NCI-H1105 treated with DMSO at 0.1 percent for 48 hours (cell line): Measurements from ENCODE around the gene DUSP14.

Experiments
- DNase-seq: peaks from one replicate; lab custom pipeline; 2025; lab: John Stamatoyannopoulos, UW

The DUSP14 gene

DNA sequence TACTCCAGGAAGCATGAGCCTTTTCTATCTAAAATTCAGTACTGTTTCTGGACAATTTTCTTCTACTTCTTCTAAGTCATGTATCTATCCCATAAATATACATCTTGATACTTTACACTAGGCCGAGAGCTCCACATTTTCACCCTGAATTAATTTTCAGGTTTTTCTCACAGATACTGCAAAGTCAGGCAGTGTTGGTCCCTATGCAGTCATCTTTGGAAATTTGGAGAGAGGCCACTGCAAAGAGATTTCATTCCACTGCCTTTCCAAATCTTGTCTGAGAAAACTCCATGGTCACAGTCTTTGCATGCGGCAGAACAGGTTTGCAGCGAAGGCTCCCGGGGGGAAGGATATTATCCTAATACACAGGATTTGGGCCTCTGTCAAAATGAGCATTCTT, 28.2 kb downstream of the DUSP14 start:
- no peak for DNase-seq

DNA sequence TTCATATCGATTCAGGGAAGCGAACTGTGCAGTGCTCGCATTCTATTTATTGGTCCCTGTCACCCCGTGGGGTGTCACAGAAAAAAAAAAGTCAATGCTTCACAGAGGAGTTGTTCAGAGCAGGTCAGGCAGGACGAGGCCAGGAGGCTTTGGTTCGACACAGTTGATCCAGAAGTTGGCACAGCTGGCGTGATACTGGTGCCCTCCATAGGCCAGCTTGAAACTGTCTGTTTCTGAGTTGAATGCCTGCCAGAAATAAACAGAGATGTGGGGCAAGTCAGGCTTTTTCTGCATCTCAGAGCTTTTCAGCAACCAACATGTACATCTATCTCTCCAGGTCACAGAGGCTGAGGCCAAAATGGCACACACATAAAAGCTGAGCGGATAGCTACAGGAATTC, 29.1 kb downstream of the DUSP14 start:
- DNase-seq = no peak

DNA sequence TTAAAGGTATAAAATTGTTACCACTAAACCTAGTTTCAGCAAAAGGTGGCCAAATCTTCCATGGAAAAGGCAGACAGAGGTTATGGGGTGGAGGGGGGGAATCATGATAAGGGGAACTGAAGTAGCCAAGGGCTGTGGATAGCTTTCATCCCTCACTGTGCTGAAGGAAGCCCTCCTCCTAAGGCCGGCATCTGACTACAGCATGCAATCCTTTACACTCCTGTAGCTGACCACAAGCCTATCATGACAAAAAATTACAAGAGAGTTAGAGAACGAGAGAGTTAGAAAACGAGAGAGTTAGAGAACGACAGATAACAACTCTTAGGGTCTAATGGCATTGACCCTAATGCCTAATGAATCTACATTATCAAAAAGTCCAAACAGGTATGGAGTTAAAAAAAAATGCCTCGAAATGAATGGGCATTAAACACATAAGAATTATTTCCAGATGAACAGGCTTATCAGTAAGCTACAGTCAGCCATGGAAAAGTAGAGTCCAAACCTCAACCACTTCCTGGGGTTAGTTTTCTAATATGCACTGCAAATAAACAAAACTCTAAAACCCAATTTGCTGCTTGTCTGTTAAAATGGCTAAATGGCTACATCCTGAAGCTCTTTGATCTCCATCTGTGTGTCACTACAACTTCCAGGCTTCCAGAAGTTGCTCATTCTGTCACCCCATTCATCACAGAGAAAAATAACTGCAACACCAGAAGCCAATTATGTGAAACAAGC, 29.7 kb downstream of the DUSP14 start:
- DNase-seq = no peak

DNA sequence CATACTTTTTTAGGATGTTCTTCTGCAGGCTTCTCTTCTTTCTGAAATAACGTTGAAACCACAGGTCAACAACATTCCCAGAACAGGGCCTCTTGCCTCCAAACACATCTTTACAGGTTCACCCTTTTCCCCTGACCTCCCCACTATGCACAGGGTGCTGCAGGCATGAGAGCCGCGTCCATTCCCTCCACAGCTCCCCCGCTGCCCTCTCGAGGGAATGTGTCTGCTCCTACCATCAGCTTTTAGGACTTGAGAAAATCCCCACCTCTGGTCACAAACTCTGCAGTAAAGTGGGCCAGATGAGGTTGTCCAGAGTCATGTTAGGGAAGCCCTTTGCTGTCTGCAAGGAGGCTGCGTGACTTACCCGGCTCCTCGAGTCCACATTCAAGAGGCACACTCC, 30.5 kb downstream of the DUSP14 start:
- DNase-seq = no peak

DNA sequence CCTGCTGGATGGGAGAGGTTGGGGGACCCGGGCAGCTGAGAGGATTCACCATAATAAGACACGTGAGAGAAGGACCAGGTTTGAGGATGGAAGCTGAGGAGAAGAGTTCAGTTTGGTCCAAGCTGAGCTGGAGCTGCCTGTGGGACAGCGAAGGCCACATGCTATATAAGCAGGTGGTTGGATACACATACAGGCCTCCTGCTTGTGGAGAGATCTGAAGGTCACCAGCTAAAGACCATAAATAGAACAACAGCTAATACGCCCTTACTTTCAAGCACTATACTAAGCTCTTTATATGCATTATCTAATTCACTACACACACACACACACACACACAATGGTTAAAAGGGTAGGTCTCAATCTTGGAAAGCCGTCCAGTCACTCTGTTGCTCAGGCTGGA, 32.1 kb downstream of the DUSP14 start:
- no peak for DNase-seq

DNA sequence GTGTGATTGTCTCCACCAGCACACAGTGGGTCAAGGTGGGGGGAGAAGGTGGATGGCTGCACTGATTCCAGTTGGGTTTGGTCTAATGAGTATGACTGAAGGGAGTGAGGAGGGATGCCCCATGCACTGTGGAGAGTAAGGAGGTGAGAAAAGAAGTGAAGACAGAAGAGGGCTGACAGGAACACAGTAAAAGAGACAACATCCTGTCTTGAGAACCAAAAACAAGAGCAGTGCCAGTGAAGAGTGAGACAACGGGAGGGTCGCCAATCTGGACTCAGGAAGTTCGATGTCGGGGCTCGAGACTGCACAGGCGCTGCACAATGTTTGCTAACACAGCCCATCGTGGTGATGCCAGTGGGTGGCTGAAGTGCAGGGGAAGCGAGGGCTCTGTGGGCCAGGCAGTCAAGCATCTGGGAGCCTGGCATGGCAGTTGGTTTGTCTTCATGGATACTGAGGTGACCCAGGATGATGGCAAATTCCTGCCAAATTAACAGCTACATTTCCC, 34.1 kb downstream of the DUSP14 start:
- no peak for DNase-seq

DNA sequence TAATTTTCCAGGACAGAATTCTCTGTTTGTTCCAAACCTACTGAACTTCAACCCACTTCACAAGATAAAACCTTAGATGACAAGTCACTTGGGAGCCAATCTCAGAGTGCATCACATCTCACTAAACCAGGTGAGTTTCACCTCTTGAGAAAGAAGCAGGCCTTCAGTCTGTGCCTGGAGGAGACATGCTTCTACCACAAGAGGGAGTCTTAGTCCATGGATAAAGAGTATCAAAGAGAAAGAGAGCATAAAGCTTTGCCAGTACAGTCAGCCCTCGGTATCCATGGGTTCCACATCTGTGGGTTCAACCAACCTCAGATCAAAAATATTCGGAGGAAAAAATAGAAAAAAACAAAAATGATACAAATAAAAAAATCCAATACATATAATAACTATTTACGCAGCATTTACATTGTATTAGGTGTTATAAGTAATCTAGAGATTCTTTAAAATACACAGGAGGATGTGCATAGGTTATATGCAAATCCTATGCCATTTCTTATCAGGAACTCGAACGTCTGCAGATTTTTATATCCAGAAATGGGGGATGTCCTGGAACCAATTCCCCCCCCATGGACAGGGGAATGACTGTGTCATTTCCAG, 37.7 kb downstream of the DUSP14 start:
- peak; percentile 50 for DNase-seq

DNA sequence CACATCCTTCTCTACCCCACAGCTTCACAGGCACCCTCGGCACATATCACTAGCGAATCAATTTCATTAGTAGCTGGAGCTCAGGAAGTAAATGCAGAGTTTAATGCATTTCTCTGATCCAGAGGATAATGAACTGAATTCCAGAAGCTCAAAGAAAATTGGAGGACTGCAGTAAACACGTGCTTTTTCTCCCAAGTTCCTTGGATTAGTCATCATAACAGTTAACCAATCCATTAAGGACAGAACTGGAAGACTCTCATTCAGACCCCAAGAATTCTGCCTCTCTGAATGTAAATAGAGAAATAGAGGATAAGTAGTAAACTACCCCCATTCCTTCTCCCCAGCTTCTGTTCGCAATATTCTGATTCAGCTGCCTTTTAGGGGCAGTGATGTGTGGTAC, 40.7 kb downstream of the DUSP14 start:
- DNase-seq = no peak

DNA sequence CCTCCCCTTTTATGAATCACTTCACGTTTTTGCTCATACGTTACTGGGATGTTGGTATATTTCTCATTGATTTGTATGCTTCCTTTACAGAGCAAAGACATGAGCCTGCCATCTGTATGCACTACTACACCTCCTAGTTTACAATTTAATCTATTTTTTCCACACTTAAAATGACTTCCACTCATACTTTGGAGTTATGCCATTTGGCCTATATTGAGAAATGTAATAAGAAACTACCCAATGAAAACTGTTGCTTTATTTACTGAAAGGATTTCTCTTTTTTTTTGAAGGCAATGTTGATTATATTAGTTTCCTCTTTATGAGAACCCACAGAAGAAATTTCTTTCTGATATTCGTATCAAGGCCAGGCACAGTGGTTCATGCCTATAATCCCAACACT, 43.1 kb downstream of the DUSP14 start:
- no peak for DNase-seq

DNA sequence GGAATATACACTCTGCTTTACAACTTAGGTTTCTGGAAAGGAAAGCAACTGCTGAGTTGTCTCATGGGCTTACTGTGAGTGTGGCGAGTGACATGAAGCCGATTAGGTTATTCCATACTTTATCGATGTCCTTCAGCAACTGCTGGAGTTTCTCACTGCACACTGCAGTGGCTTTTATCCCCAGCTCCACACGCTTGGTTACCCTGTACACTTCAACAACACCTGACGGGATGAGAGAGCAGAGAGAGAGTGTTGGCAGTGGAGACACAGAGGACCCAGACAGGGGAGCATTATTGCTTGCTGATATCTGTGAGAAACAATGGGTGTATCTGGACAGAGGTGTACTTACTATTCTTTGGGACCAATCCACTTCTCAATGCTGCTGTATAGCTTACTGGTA, 46.2 kb downstream of the DUSP14 start:
- DNase-seq = no peak

DNA sequence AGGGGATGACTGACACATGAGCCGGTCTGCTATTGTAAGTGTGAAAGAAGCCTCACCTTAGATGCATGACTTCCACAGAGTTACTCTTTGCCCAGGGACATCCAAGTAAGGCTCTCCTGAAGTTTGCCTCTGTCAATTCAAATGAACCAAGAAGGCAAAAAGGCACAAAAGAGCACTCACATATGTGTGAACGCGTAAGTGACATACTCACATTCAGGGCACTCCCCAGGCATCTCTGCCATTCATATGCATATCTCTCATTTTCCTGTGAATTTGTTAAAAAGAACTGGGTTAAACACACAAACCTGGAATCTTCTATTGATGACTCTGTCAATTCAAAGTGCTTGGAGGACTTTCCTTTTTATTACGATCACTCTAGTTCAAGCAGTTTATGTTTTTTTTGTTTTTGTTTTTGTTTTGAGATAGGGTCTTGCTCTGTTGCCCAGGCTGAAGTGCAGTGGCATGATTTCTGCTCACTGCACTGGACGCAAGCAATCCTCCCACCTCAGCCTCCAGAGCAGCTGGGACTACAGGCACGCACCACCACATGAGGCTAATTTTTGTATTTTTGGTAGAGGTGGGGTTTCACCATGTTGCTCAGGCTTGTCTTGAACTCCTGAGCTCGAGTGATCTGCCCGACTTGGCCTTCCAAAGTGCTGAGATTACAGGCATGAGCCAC, 49.4 kb downstream of the DUSP14 start:
- DNase-seq = no peak

DNA sequence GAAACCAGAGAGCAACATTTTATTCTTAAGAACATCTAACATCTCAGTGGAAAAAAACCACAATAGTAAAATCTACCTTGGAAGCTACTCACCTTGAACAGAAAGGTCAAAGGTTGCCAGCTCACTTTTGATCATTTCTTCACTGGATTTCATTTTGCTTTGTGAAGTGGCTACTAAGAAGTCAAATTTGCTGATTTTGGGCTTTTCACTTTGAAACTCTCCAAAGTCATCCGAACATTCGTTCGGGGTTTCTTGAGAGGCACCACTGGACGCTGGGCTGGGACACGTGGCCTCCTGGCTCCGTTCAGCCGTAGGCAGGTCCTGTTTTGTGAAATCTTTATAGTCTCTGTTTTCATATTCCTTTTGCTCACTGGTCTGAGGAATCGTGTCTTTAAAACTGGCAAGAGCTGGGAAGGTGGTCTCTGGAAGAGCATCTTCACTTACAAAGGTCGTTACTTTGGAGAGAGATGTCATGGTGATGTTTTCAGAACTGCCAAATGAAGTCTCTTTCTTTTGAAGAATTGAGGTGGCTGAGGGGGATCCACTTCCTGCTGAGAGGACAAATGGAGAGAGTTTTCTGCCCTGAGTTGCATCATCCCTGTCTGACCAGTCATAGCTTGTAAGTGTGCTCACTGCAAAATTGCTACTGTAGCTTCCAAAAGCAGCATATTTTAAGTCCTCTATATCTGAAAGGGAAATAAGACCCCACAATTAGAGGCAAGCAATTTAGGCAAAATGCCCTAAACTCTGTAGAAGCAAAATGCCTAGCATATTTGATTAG, 52.4 kb downstream of the DUSP14 start:
- DNase-seq = no peak

DNA sequence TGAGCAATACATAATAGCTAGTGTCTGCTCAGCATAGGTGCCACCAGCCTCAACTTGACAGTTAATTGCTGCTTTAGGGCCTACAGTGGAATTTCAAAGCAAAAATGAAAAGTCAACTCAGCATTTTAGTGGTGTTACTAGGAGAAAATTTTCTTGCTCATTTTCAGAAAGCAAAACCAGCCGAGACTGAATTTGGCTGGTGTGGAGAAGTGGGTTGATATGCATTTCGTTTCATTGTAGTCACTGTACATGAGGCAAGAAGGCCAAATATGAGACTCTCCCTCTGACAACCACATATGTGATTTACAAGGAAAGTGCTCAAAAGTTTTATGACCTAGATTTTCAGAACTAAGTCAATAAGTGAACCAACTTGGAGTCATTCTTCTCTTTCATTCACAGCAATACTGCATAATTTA, 54.0 kb downstream of the DUSP14 start:
- no peak for DNase-seq

DNA sequence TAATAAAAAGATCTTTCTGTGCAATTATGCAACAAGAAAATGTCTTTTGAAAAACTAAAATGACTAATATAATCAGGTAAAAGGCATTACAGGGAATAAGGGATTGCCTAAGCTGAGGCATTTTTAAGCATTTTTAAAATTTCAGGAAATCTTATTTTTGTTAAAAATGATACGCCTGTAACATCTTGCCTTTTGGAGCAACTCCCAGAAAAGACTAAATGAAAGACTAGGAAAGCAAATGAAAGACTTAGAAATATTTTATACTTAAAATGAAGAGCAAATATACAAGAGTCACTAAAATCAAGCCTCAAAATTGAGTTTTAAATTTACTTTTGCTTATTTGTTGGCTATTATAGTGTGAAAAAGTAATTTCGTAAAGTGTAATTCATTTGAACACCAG, 55.8 kb downstream of the DUSP14 start:
- DNase-seq = no peak

DNA sequence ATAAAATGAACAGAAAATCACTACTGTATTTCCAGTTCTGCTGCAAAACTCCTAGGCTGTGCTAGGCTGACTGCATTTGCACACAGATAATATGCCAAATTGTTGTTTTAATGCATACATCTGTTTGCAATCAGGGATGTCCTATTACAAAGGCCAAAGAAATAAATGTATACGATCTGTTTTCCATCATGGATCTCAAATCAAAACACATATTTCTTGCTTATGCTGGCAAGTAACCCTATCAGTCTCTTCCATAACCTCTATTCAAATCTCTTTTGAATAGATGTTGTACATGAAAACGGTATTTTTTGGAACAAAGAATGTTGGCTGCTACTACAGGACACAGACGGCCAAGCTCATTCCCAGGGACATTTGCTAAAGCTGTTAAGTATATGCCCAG, 56.6 kb downstream of the DUSP14 start:
- no peak for DNase-seq

DNA sequence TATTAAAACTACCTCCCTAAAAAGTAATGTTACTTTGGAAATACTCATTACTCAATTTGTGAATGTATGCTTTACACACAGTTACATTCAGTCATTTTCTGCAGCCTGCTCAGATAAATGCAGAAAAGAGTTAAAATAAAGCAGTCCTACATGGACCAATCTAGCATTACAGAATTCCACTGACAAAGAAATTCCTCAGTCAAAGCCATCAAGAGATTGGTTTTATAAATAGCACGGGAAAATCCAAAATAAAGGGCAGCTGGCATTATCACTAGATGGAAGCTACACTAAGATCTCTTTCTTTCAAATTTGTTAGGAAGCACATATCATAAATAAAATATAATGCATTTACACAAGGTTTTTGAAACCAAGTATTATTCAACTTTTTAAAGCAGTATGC, 58.3 kb downstream of the DUSP14 start:
- no peak for DNase-seq

DNA sequence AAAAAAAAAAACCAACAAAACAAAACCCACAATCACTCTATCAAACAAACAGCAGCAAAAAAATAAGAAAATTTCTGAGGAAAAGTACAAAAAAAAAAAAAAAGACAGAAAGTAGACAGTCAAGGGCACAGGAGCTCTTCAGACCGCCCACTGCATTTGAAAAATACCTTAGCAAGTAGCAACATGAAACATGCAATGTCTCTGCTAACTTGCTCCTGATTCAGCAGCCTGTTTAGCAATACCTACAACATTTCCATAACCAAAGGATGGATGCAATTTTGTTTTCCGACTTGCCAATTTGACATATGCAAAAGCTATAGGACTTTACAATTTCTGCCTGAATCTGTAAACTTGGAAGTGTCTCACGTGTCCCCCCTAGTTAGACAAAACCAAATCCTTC, 62.1 kb downstream of the DUSP14 start:
- DNase-seq = no peak

DNA sequence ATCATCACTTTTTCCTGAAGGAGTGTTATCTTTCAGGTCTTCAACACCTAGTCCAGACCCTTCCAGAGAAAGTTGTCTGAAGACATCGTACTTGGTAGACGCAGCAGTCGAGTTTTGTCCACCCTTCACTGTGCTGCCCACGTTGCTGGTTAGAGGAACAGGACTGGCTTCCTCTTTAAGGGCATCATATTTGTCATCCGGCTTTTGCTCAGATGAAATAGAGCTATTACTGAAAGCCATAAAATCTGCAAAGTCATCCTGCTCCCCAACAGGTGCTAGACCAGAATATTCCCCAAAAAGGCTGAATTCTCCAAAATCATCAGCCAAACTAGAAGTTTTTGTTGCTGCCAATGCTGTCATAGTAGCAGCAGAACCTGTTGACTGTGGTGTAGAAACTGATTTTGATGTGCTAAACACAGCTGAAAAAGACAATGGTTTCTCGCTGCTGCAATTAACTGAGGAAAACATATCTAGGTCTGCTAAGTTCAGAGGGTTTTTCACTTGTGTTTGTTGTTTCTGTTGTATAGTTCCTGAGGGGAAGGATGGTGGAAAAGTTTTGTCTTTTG, 63.8 kb downstream of the DUSP14 start:
- DNase-seq = no peak

DNA sequence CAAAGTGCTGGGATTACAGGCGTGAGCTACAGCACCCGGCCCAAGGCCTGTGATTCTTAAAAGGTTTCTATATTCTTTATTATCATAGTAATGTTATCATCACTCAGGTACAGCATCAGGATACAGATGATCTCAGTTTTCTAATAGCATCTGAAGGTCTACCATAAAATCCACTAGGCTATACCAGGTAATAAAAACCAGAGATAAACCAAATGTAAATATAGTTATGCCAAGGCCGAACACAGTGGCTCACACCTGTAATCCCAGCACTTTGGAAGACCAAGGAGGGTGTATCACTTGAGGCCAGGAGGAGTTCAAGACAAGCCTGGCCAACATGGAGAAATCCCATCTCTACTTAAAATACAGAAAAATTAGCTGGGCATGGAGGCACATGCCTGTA, 65.7 kb downstream of the DUSP14 start:
- DNase-seq = no peak

DNA sequence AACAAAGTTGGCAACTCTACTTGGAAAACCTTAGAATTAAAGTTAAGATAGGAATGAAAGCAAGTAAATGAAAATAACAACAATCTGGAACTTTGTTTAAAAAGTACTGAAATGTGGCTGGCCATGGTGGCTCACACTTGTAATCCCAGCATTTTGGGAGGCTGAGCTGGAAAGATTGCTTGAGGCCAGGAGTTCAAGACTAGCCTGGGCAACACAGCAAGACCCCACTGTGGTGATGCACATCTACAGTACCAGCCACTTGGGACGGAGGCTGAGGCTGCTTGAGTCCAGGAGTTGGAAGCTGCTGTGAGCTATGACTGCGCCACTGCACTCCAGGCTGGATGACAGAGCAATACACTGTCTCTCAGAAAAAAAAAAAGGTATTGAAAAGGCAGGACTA, 67.8 kb downstream of the DUSP14 start:
- no peak for DNase-seq

DNA sequence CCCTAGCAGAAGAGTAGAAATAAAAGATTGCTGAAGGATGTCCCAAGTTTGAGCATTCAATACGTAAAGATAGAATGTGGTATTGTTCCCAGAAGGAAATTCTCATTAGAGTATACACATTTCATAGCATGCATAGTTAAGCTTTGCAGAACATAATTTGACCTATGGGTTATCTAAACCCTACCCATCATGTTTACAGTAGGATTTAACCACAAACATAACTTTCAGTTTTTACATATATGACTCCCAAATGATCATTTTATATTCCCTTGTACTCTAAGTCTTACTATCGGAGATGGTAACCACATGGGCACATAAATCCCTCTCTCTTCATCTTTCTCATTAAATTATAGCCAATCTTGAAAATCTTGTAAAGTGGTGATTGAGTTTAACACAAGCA, 68.6 kb downstream of the DUSP14 start:
- no peak for DNase-seq

DNA sequence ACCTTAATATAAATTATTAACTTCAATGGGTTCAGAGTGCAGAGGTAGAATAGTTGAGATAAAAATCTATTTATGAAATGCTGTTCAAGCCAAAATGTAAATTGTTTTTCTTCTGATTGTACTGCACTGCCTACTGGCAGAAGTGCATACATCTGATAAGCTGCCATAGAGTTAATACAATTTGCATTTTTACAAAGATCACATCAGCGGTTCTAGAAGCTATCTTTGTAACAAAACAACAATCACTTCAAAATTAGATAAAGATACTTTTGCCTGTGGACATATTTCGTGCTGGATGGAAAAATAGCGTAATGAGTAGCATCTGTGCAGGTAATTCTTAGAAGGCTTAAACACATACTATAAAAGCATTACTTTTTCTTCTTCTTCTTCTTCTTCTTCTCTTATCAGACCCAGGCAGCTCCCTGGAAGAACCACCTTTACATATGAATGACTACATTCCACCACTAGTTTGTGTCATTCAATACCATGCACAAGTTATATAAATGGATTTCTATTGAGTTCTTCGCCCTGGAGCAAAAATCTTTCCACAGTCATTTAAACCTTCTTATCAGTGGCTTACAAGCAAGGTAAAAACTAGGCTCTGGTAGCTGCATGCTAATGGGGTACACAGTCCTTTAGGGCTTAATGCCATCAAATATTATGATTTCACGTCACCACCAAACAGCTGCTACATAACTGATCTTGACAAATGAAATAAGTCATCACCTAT, 72.5 kb downstream of the DUSP14 start:
- no peak for DNase-seq
